Stimulated activated CD4-positive, alpha-beta T cell treated with anti-CD3 and anti-CD28 coated beads, Interleukin-1b, Interleukin-23, amount 100 ng/mL, for 48 hours (primary cell): ENCODE measurements around the gene IMPG1.

Experiments used
- DNase-seq: peaks from one replicate; pipeline ENCODE4 v3.0.0-alpha.2; 2020

The IMPG1 gene

GRCh38 chr6:76072562-76072961 lies at the start of gene IMPG1:
TSS of gene IMPG1 (minus strand) at chr6:76072662. CDS start at chr6:76072488, 174 bp downstream.
- DNase-seq = no peak

- no peak for DNase-seq
Observed at GRCh38 chr6:76120302-76120701, 47.8 kb upstream of the IMPG1 start.

- no peak for DNase-seq
Observed at GRCh38 chr6:76073281-76073680, 819 bp upstream of the IMPG1 start.

GRCh38 chr6:76057469-76057868 lies 15.0 kb downstream of the IMPG1 start:
- DNase-seq = no peak

GRCh38 chr6:76052314-76052713 lies 20.1 kb downstream of the IMPG1 start:
- DNase-seq = no peak

- no peak for DNase-seq
Observed at GRCh38 chr6:76043690-76044089, 28.8 kb downstream of the IMPG1 start.

- no peak for DNase-seq
Observed at GRCh38 chr6:76035713-76036112, 36.7 kb downstream of the IMPG1 start.

- DNase-seq = no peak
Observed at GRCh38 chr6:76026101-76026500, 46.4 kb downstream of the IMPG1 start.

GRCh38 chr6:76014626-76015530 lies 57.6 kb downstream of the IMPG1 start:
- no peak for DNase-seq

GRCh38 chr6:76004202-76004601 lies 68.3 kb downstream of the IMPG1 start:
- DNase-seq = no peak

GRCh38 chr6:76003686-76004085 lies 68.8 kb downstream of the IMPG1 start:
- no peak for DNase-seq

- no peak for DNase-seq
Observed at GRCh38 chr6:76003113-76003512, 69.3 kb downstream of the IMPG1 start.

GRCh38 chr6:76000629-76001028 lies 71.8 kb downstream of the IMPG1 start:
- no peak for DNase-seq

GRCh38 chr6:75997696-75998095 lies 74.8 kb downstream of the IMPG1 start:
- DNase-seq = no peak

GRCh38 chr6:75993236-75994162 lies 79.0 kb downstream of the IMPG1 start:
- no peak for DNase-seq

- no peak for DNase-seq
Observed at GRCh38 chr6:75991941-75992340, 80.5 kb downstream of the IMPG1 start.

- DNase-seq = no peak
Observed at GRCh38 chr6:75986935-75987334, 85.5 kb downstream of the IMPG1 start.

- DNase-seq = no peak
Observed at GRCh38 chr6:75975904-75976303, 96.6 kb downstream of the IMPG1 start.

- DNase-seq = no peak
Observed at GRCh38 chr6:75970093-75970492, 102.4 kb downstream of the IMPG1 start.

- DNase-seq = no peak
Observed at GRCh38 chr6:75968143-75968542, 104.3 kb downstream of the IMPG1 start.

GRCh38 chr6:75963569-75963968 lies 108.9 kb downstream of the IMPG1 start:
- no peak for DNase-seq

GRCh38 chr6:75952128-75952527 lies 120.3 kb downstream of the IMPG1 start:
- no peak for DNase-seq

- no peak for DNase-seq
Observed at GRCh38 chr6:75947935-75948334, 124.5 kb downstream of the IMPG1 start.
